A673 (cell line): ENCODE data around the gene MAEA.

ENCODE experiments used
- CTCF ChIP-seq: fragments of 300-800, 200-600 bp; sonication (generic); conservative IDR thresholded peaks from 2 replicates; pipeline ENCODE4 v1.5.1; 2017; ENCODE audit warnings: low read depth, mild to moderate bottlenecking, antibody characterized with exemption, low read length, moderate library complexity, mixed read lengths
- EZH2 ChIP-seq: fragments of 200-600 bp; sonication (generic); IDR thresholded peaks from 2 replicates; pipeline ENCODE4 v1.6.1; 2017; ENCODE audit warnings: borderline replicate concordance, low read depth, mild to moderate bottlenecking, mixed read lengths, antibody characterized with exemption, low read length; ENCODE audit not compliant: poor library complexity, severe bottlenecking

- TF ChIP-seq CTCF, result no peak
- no peak for TF ChIP-seq EZH2
Measured at GRCh38 chr4:1252928-1253492, 36.7 kb upstream of the MAEA start.
